Left kidney (tissue), 2 donors: ENCODE measurements around the gene PLEKHH2. TPM values are rescaled to one million over a fixed set of nuclear protein-coding genes. Genes with fewer than 3 reads are reported as not detected.

Source experiments
- DNase-seq: peaks from one replicate; pipeline ENCODE4 v3.0.0-alpha.2; 2013
- polyA plus RNA-seq: library from polyadenylated mRNA; unstranded; fragments of 120-200 nt; gene quantifications from one replicate; pipeline ENCODE4 v1.2.1, GENCODE V29; 2013; ENCODE audit not compliant: insufficient read length

Gene PLEKHH2
- polyA plus RNA-seq, 1 donor, result 66.9 TPM

DNA sequence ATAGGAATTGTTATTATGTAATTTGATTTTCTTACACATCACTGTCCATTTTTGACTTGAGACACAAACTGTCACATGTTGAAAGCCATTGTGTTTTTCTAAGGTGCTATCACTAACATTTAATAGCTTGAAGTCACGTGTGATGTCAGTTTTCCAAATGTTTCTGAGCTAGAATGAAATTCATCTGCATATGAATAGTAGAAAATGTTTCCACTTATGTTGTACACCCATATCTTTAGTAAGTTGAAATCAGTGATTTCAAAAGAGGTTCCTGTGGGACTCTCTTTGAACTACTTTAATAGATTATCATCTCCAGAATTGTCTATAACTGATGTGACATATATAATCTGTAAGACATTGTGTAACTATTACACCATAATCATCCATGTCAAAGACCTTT, 173.8 kb downstream of the PLEKHH2 start:
- no peak for DNase-seq

DNA sequence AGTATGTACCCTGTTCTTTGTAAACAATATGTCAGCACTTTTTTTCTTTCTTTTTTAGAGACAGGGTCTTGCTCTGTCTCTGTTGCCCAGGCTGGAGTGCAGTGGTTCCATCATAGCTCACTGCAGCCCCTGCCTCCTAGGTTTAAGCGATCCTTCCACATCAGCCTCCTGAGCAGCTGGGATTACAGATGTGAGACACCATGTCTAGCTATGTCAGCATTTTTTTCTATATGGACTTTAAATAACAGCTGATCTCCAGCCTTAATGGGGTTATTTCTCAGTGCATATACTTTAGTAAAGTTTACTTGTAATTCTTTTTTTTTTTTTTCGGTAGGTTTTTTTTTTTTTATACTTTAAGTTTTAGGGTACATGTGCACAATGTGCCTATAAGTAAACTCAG, 174.9 kb downstream of the PLEKHH2 start:
- no peak for DNase-seq

DNA sequence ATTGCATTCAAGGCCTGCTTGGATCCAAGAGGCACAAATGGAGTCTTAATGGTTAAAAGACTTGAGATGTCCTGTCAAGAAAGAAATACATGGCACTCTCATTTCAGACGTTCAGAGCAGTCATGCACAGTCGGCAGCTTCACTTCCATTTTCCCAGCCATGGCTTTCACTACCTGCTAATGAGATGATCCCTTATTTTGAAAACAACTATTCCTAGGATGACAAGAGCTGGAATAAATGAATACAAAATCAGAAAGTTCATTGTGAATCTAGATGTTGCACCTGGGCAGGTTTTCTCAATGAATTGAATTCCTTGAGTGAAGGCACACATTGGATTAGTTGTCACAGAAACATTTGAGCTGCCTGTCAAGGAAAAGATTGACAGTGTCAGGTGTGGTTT, 175.9 kb downstream of the PLEKHH2 start:
- DNase-seq, result no peak

DNA sequence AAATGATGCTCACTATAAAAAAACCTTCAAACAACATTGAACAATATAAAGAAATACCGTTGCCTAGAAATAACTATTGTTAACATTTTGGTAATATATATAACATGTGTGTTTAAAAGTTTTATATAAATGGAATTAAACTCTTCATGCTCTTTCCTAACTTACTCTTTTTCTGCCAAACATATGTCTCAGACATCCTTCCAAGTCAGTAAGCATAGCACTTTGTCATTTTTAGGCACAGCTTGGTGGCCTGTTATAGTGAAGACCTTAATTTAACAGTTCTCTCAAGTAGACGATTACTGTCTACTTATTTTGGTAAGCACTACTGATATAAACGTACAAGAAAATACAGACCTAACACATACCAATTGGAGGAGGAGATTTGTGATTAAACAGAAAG, 177.7 kb downstream of the PLEKHH2 start:
- no peak for DNase-seq

Other genes with a start within 250 kb of the PLEKHH2 start
- 41.7 TPM for gene THADA, start 41.2 kb upstream of the PLEKHH2 start, polyA plus RNA-seq
- 4.1 TPM for gene C1GALT1C1L, start 39.2 kb downstream of the PLEKHH2 start, polyA plus RNA-seq
- 106 TPM for gene DYNC2LI1, start 136.8 kb downstream of the PLEKHH2 start, polyA plus RNA-seq
- gene ABCG5, start 201.6 kb downstream of the PLEKHH2 start, polyA plus RNA-seq, result 0.63 TPM
- 0.88 TPM for gene ABCG8, start 201.7 kb downstream of the PLEKHH2 start, polyA plus RNA-seq